Thyroid gland (tissue), 4 donors: ENCODE measurements around the gene APRT. TPM values are rescaled to one million over a fixed set of nuclear protein-coding genes. Genes with fewer than 3 reads are reported as not detected.

Experiments
- DNase-seq, 2 donors: peaks; one replicate each; pipeline ENCODE4 v3.0.0-alpha.2; 2019
- H3K27ac ChIP-seq, 3 donors: fragments of 200-600 bp; sonication (generic); 1 replicate in 2 of 3; 2 replicates in 1 of 3; pipeline ENCODE4 v1.5.1; 2016 to 2019; ENCODE audit warnings: mild to moderate bottlenecking in 1 of 3, moderate library complexity in 1 of 3
- H3K27me3 ChIP-seq: fragments of 200-600 bp; sonication (generic); one replicate; pipeline ENCODE4 v1.5.1; 2019
- H3K36me3 ChIP-seq, 2 donors: fragments of 200-600 bp; sonication (generic); one replicate each; pipeline ENCODE4 v1.5.1; 2016 to 2019
- H3K4me1 ChIP-seq, 2 donors: fragments of 200-600 bp; sonication (generic); one replicate each; pipeline ENCODE4 v1.5.1; 2017 to 2019
- H3K4me3 ChIP-seq, 3 donors: fragments of 200-600 bp; sonication (generic); replicated peaks in 1 of 3; 1 replicate in 2 of 3; 2 replicates in 1 of 3; pipeline ENCODE4 v1.5.1; 2016; ENCODE audit warnings: mild to moderate bottlenecking in 1 of 3
- H3K9me3 ChIP-seq: fragments of 200-600 bp; sonication (generic); one replicate; pipeline ENCODE4 v1.5.1; 2017
- CTCF ChIP-seq, 6 experiments: fragments of 200-600 bp in 3 of 6; fragments of 450-650 bp in 3 of 6; sonication (generic) in 3 of 6; IDR thresholded peaks; one replicate each; pipeline ENCODE4 v1.5.1; 2016 to 2019; ENCODE audit warnings: antibody characterized with exemption in 6 of 6, mild to moderate bottlenecking in 2 of 6, inconsistent platforms in 1 of 6, moderate library complexity in 1 of 6
- POLR2A ChIP-seq, 2 donors: fragments of 450-650 bp; IDR thresholded peaks; one replicate each; pipeline ENCODE4 v1.6.1; 2017; ENCODE audit warnings: antibody characterized with exemption in 2 of 2, mild to moderate bottlenecking in 2 of 2, moderate library complexity in 1 of 2
- WGBS, 2 donors: methylation state at CpG; one replicate each; pipeline ENCODE4 v1.1.5; 2017; 5-methylcytosine and 5-hydroxymethylcytosine counted together
- intact Hi-C: fragments of 100-400 bp; cut with DNase I; formaldehyde crosslinking; loops from one replicate; pipeline ENCODE4 v1.15.1; 2023
- total RNA-seq, 4 donors: library from RNA; depleted of rRNA; stranded (reverse); fragments of >200 nt; gene quantifications; one replicate each; pipeline ENCODE4 v1.2.3, GENCODE V29; 2016

Gene APRT
- total RNA-seq, 4 donors from 2014 or later: 88.9 to 182 (median 118) TPM

GRCh38 chr16:88816736-88817535 lies 5.2 kb upstream of the APRT start:
- intact Hi-C loops: loop anchor here (10.0 kb wide), 2 partner anchors 278 to 398 kb away; partner anchors contain the start of genes ACSF3 and ZNF778
- WGBS, 2 donors: 87 to 93% methylated on average over 3 to 15 of the region's 41 CpGs

GRCh38 chr16:88815901-88816589 lies 4.3 kb upstream of the APRT start:
- H3K27ac ChIP-seq: no peak overlapping the region
- no peaks in the 10 kb centered on the region for H3K9me3 ChIP-seq
- TF ChIP-seq CTCF (IDR thresholded peaks at IDR 0.05) (peak; percentile 18 to 72 (median 57)), POLR2A (IDR thresholded peaks at IDR 0.05) (no peak)
- no peak overlapping the region for H3K4me3 ChIP-seq
- intact Hi-C loops: loop anchor here (10.0 kb wide), 2 partner anchors 279 to 399 kb away; partner anchors contain the start of genes ACSF3 and ZNF778
- H3K4me1 ChIP-seq: peaks cover 8 to 12% of the 10 kb centered on the region in 2 donors
- 29 to 31% methylated on average over 4 to 9 of the region's 19 CpGs for WGBS, 2 donors
- H3K27me3 ChIP-seq: no peaks in the 10 kb centered on the region
- H3K36me3 ChIP-seq: no peaks in the 10 kb centered on the region
- peak; percentile 49 for DNase-seq

More at GRCh38 chr16:88816736-88817535, 5.2 kb upstream of the APRT start:
- H3K4me1 ChIP-seq: peaks cover 6 to 11% of the 10 kb centered on the region in 2 donors
- H3K9me3 ChIP-seq: no peaks in the 10 kb centered on the region
- H3K27ac ChIP-seq: no peak overlapping the region
- H3K36me3 ChIP-seq: no peaks in the 10 kb centered on the region
- H3K27me3 ChIP-seq: no peaks in the 10 kb centered on the region
- DNase-seq: no peak
- TF ChIP-seq POLR2A (IDR thresholded peaks at IDR 0.05) (no peak), CTCF (IDR thresholded peaks at IDR 0.05) (no peak)
- H3K4me3 ChIP-seq: no peak overlapping the region

GRCh38 chr16:88815227-88815626 lies 3.5 kb upstream of the APRT start:
- Histone ChIP-seq H3K9me3 (no peaks in the 10 kb centered on the region), H3K27ac (no peak overlapping the region), H3K27me3 (no peaks in the 10 kb centered on the region), H3K36me3 (no peaks in the 10 kb centered on the region), H3K4me3 (no peak overlapping the region), H3K4me1 (peaks cover 16 to 20% of the 10 kb centered on the region in 2 donors)
- no peak for TF ChIP-seq POLR2A (IDR thresholded peaks at IDR 0.05)
- TF ChIP-seq CTCF (IDR thresholded peaks at IDR 0.05): no peak
- 17 to 90% methylated on average over 1 to 6 of the region's 10 CpGs for WGBS, 2 donors
- intact Hi-C loops: loop anchor here (10.0 kb wide), 2 partner anchors 280 to 400 kb away; partner anchors contain the start of genes ACSF3 and ZNF778
- DNase-seq: no peak

- Histone ChIP-seq H3K4me3 (no peak overlapping the region), H3K27ac (no peak overlapping the region), H3K27me3 (no peaks in the 10 kb centered on the region), H3K36me3 (peaks cover 0 to 7% of the 10 kb centered on the region in 2 donors), H3K4me1 (peaks cover 19 to 29% of the 10 kb centered on the region in 2 donors), H3K9me3 (no peaks in the 10 kb centered on the region)
- TF ChIP-seq POLR2A (IDR thresholded peaks at IDR 0.05): no peak
- TF ChIP-seq CTCF (IDR thresholded peaks at IDR 0.05): no peak
- intact Hi-C loops: loop anchor here (5.0 to 10.0 kb wide), 3 partner anchors 43 to 401 kb away; partner anchors contain the start of genes ACSF3, GALNS, TRAPPC2L and ZNF778
- DNase-seq: no peak
- 82 to 86% methylated on average over 13 of the region's 13 CpGs for WGBS, 2 donors
Measured at GRCh38 chr16:88814144-88814502, 2.4 kb upstream of the APRT start.
